GM21825 (cell line): ENCODE results near the gene NRG4.
"Not testable (repeated sequence)": the region's sequence is repeated elsewhere in the genome, so short reads cannot be mapped to it uniquely, and the experiment has no call there.

ENCODE experiments used
- ATAC-seq: cut with Tn5 transposase; IDR thresholded peaks from one replicate; pipeline ENCODE4 v1.9.1; 2021; ENCODE audit warnings: mild to moderate bottlenecking, moderate library complexity; ENCODE audit not compliant: unreplicated experiment

NRG4 gene

GRCh38 chr15:75995611-75996010 is 16.6 kb downstream of the NRG4 start:
- no peak for ATAC-seq

GRCh38 chr15:75994220-75994619 is 18.0 kb downstream of the NRG4 start:
- ATAC-seq = no peak

GRCh38 chr15:75992897-75993296 is 19.3 kb downstream of the NRG4 start:
- ATAC-seq = no peak

- ATAC-seq = no peak
Observed at GRCh38 chr15:75989875-75990274, 22.3 kb downstream of the NRG4 start.

GRCh38 chr15:75989045-75989444 is 23.2 kb downstream of the NRG4 start:
- ATAC-seq = no peak

GRCh38 chr15:75985971-75986370 is 26.3 kb downstream of the NRG4 start:
- ATAC-seq = no peak

- ATAC-seq = not testable (repeated sequence)
Observed at GRCh38 chr15:75984706-75985105, 27.5 kb downstream of the NRG4 start.

- no peak for ATAC-seq
Observed at GRCh38 chr15:75982468-75982867, 29.8 kb downstream of the NRG4 start.

- ATAC-seq = no peak
Observed at GRCh38 chr15:75981149-75981815, 30.9 kb downstream of the NRG4 start.

GRCh38 chr15:75976766-75977165 is 35.5 kb downstream of the NRG4 start:
- ATAC-seq = not testable (repeated sequence)

GRCh38 chr15:75966073-75966472 is 46.2 kb downstream of the NRG4 start:
- no peak for ATAC-seq

GRCh38 chr15:75961331-75961730 is 50.9 kb downstream of the NRG4 start:
- no peak for ATAC-seq

- ATAC-seq = no peak
Observed at GRCh38 chr15:75955720-75956119, 56.5 kb downstream of the NRG4 start.

GRCh38 chr15:75952525-75952924 is 59.7 kb downstream of the NRG4 start:
- no peak for ATAC-seq

- ATAC-seq = no peak
Observed at GRCh38 chr15:75948761-75949296, 63.4 kb downstream of the NRG4 start.

- no peak for ATAC-seq
Observed at GRCh38 chr15:75947092-75947491, 65.1 kb downstream of the NRG4 start.

GRCh38 chr15:75945953-75946352 is 66.3 kb downstream of the NRG4 start:
- no peak for ATAC-seq

- no peak for ATAC-seq
Observed at GRCh38 chr15:75943713-75944215, 68.5 kb downstream of the NRG4 start.

- ATAC-seq = no peak
Observed at GRCh38 chr15:75943246-75943645, 69.0 kb downstream of the NRG4 start.

GRCh38 chr15:75942464-75942863 is 69.8 kb downstream of the NRG4 start:
- no peak for ATAC-seq

GRCh38 chr15:75930866-75931265 is 81.4 kb downstream of the NRG4 start:
- no peak for ATAC-seq

- no peak for ATAC-seq
Observed at GRCh38 chr15:75929799-75930565, 82.2 kb downstream of the NRG4 start.
